TTC549 (cell line): ENCODE results near the gene ZSWIM6.
"Not testable (repeated sequence)": the region's sequence is repeated elsewhere in the genome, so short reads cannot be mapped to it uniquely, and the experiment has no call there.

Experiments
- FAIRE-seq: peaks from 2 replicates; lab custom pipeline; 2012; peaks lifted over from hg19 to GRCh38; lab: Jason Lieb, UNC

The ZSWIM6 gene

DNA sequence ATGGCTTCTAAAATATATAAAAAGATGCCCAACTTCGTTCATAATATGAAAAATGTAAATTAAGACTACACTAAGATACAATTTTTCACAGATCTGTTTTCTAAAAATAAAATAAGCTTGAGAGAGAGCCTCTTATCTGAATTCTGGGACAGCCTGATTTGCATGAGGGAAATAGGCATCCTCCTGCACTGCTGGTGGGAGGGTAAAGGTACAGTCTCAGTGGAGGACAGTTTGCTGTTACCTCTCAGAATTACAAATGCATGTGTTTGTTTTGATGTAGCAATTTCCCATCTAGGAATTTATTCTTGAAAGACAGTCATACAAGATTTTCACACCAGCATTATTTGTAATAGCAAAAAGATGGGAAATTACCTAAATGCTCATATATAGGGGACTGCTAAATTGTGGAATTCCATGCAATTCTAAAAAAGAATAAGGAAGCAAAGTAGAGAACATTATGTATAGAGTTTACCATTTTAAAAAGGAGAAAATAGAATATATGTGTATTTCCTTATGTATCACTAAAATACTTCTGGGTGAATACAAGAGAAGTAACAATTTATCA lies 75.7 kb downstream of the ZSWIM6 start:
- FAIRE-seq, result no peak

DNA sequence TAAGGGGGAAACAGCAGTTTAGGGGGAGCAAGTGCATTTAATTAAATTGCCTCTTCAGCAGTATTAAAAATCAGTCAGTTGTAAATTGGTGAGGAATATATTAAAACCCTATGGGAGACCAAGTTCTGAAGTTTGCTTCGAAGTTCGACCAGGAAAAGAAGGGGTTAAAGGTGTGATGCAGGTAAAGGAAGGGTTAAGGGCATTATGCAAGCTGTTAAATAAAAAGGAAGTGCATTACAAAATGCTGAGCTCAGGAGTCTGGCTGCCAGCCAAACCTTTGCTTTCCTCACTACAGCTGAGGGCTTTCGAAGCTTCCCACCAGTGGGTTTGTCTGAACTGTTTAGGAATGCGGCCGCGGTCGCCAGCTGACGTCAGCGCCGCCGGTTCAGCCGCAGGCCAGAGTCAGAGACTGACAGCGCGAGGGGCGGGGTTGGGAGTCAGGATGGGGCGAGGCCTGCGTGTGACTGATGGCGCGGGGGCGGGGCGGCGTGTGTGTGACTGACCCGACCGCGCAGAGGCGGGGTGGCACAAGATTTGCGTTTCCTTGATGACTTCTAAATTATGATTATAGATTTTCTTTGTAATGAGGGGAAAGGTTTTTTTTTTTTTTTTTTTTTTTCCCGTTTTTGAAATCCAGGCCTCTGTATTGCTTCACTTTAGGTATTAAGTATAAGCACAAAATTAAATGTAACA lies 76.6 kb downstream of the ZSWIM6 start:
- FAIRE-seq, result peak; percentile 80

DNA sequence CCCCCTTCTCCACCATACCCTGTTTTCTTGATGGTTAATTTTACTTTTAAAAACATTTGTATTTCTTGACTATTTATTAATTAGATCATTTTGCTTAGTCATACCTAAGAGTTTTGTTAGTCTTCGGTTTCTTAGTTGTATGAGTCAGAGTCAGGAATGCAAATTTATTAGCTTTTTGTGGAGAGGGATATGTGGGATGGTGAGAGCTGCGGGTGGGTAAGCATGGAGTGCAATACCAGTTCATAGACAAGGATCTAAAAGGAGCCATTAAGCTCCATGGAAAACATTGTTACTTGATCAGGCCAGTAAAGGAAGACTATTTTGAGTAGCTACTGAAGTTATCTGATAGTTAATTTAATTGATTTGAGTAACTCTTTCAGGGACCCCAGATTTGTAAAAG lies 77.5 kb downstream of the ZSWIM6 start:
- FAIRE-seq, result no peak

DNA sequence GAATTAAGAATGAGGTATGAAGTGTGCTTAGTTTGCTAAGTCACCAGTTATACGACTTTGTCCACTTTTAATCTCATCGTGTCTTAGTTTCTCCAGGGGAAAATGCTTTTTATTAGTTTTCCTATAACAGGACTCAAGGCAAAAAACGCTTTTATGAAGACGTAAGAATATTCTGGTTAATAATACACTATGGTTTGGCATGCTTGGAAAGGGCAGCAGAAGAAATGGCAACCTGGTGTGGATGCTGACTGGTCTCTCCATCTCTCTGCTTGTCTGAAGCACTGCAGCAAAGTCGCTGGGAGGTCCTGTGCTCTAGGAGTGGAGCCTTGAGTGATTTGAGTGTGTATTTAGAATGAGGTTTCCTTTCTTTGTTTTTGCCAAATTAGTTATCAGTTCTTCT lies 78.8 kb downstream of the ZSWIM6 start:
- no peak for FAIRE-seq

DNA sequence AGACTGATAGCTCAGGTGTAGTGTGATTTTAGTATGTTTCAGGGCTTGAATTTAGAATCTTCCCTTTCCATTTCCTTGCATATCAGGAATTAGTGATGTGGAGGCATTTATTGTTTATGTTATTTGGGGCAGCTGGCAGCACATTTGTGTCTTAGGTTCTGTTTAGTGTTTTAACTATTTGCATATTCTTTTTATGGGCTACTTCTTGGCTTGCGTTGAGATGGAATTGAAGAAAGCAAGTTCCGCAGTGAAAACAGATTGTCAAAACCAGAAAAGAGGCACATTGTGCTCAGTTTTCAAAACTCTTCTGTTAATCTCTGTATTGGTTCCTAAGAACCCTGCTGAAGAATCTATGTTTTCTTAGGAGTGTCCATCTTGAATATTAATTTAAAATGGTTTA lies 80.3 kb downstream of the ZSWIM6 start:
- no peak for FAIRE-seq

DNA sequence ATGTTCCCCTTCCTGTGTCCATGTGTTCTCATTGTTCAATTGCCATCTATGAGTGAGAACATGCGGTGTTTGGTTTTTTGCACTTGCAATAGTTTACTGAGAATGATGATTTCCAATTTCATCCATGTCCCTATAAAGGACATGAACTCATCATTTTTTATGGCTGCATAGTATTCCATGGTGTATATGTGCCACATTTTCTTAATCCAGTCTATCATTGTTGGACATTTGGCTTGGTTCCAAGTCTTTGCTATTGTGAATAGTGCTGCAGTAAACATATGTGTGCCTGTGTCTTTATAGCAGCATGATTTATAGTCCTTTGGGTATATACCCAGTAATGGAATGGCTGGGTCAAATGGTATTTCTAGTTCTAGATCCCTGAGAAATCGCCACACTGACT lies 81.1 kb downstream of the ZSWIM6 start:
- not testable (repeated sequence) for FAIRE-seq

DNA sequence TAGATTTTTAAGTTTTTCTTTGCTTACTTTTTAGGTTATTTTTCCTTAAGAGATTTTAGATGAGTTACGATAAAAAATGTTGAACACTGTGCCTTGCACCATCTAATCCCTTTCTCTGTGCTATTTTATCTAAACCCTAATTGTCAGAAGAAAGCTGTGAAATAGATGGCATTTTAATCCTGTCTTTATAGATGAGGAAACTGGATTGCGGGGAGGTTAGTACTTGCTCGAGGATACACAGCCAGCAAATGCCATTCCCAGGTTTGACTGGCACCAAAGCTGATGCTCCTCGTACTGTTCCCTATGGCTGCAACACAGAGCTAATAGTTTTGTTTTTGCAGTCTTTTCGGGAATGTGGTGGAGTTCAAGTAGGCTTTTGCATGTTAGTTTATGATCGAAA lies 82.7 kb downstream of the ZSWIM6 start:
- FAIRE-seq, result no peak

DNA sequence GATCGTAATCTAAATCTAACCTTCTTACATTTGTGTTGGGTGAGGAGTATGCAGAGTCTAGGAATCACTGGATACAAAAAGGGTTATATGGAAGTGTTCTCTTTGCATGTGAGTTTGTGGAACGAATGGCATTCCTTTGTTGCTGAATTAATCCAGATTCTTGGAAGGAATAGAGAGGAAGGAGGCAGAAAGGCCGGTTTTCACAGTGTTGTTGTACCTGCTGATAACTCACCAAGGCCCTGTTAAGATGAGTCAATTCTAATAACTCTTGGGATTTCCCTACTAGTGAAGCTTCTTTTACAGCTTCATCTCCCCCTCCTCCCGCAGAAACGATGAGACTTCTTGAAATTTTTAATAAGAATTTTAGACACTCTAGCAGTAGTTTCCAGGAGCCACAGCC lies 84.0 kb downstream of the ZSWIM6 start:
- FAIRE-seq, result no peak

DNA sequence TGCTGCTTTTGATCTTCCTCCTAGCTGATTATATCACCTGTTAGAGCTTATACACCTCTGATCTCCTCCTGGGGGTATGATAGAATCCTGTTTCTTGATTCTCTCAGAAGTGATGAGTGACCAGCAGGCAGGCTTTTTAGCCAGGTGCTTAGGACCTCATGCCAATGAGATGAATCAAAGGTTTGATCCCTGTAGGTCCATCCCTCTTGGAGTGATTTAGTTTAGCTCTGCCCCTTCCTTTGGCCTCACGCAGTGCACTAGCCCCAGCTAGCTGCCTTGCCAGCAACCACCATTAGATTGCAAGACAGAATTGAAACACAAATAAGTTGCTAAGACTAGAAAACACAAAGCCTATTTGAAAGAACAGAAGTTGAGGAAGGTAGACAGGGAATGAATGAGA lies 84.4 kb downstream of the ZSWIM6 start:
- FAIRE-seq, result no peak

DNA sequence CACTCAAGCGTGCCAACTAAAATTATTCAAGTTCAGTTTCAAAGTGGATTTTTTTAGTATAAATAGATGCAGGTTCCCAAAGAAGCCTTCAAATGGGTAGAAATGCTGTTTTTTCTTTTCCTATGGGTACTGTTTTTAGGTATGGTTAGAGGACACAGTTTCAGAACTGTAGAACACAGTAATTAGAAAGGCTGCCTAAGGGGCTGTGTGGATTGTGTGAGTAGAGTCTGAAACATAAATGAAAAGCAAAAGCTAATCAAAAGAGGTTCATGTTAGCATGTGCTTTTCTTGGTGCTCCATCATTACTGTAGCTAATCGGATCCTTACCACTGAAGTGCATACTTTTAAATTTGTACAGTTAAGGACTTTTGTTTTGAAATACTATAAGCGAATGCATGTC lies 85.3 kb downstream of the ZSWIM6 start:
- no peak for FAIRE-seq

DNA sequence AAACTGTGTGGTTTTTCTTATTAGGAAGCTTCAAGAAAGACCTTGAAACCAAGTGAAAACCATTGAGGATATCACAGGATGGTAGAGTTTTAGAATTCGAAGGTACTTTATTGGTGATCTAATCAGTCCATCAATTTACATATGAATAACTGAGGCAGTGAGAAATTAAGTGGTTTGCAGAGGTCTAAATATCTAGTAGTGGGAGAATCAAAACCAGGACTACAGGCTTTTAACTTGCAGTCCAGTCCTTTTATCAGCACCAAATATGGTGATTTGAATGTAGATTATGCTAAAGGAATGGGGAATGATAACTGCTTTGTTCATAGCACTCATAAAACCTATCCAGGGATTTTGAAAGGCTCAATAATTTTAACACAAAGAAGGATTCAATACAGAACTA lies 85.8 kb downstream of the ZSWIM6 start:
- no peak for FAIRE-seq

DNA sequence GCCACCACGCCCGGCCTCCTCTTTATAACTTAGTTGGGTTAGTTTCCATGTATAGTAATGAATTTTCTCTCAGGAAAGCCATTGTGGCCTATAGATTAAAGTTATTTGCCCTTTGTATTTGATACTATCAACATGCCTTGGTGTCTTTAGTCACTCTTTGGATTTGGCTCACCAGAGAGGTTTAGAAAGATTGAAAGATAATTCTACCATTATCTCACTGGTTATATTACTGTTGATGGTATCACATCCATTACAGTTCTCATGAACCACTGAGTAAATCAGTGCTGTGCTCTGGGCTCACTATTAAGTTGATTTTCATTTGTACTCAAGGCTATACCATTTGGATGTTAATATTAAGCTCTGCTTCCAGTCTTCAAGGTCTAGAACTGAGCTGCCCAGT lies 87.0 kb downstream of the ZSWIM6 start:
- no peak for FAIRE-seq

DNA sequence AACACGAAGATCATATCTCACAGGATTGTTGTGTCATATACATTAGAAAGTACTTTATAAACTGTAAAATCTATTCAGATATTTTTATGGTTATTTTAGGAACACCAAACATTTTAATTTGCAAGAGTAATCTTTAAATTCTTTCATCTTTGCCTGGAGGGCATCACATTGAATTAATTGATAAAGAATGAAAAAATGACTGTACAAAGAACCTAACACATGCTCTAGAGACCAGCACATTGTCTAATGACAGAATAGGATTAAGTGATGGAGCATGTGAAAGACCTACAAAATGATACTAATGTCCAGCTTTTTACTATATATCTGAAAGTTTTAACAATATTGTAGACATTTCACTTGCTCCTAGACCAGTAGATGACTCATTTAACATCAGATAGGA lies 88.0 kb downstream of the ZSWIM6 start:
- FAIRE-seq, result no peak

DNA sequence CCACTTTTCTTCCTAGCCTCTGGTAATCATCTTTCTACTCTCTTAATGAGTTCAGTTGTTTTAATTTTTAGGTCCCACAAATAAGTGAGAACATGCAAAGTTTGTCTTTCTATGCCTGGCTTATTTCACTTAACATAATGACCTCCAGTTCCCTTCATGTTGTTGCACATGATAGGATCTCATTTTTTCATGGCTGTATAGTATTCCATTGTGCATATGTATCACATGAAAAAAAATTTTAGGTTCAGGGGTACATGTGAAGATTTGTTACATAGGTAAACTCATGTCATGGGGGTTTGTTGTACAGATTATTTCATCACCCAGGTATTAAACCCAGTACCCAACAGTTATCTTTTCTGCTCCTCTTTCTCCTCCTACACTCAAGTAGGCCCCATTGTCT lies 89.2 kb downstream of the ZSWIM6 start:
- not testable (repeated sequence) for FAIRE-seq

DNA sequence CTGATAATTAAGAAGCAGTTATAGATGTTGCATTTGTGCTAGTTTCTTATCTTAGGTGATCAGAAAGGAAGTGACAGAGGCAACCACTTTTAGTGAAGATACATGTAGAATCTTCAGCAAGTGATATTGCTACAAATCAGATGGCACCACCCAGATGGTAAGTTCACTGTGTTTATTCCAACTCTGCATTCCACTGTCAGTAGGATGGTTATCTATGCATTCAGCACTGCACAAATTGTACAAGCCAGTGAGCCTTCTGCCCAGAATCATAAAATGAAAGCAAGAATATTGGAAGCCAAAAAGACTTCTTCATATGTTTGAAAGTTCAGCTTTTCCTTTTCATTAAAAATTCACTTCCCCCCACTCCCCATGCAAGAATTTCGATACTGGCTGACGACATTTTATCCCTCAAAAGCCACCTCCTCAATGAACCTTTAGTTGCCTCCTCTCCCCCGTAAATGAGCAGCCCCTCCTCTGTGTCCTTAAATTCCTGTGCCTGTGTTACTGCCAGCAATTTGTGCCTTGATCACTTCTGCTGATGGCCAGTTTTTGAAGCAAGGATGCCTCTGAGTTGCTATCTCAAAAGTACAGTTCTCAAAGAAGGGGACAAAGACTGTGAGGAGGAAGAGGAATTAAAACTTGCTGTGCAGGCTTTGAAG lies 91.6 kb downstream of the ZSWIM6 start:
- no peak for FAIRE-seq

DNA sequence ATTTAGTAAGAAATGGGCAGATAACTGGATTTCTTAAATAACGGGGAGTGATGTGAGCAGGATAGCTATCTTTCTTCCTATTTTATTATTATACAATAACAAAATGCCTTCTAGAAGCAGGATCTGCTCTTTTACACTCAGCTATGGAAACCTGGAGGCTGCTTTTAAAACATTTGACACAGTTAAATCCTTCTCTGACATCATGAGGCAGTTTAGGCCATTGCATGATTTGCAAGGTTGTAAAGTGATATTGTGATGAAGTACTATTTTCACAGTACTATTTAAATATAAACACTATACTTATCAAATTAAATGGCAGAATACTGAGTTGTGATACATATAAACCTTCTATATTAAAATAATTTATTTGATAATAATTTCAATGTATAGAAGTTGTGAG lies 93.9 kb downstream of the ZSWIM6 start:
- no peak for FAIRE-seq

DNA sequence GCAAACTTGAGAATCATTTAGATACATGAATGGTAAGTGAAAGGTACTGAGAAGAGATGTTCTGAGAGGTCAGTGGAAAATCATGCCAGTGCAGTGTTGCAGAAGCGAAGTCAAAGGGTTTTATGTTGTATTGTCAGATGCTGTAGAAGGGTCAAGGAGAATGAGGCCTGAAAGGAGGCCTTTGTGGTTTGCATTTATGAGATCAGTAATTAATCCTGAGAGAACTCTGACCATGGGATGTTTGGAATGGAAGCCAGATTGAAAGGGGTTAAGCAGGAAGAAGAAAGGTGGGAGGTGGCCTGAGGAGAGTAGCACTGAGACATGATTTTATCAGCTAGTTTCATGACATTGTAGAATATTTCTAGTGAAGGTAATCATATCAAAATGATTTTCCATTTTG lies 97.8 kb downstream of the ZSWIM6 start:
- no peak for FAIRE-seq

DNA sequence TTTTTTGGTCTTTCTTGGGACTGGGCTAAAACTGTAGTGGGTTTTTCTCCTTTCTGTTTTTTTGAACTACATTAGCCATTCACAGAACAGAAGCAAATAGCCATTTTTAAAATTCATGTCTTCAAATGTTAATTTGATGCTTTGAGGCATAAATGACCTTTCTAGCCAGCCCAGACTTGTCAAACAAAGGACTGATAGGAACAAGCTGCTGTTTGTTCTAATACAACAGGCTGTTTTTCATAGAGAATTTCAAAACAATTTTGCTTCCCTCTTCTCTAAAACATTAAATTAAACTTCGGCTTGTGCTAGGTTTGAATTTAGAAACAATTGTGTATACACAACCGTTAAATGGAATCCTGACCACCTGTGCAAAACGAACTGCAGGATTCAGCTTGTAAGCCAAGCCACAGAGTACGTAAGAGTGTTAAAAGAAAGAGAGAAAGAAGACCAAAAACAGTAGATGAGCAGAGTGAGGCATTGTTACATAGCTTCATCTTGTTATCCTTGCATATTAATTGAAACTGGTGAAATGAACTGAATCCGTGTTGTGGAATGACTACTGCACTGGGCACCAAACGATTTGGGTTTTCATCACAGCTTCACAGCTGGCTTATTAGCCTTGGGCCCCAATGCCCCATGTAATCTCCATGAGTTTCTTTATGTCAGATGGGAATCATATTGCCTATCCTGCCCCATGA lies 100.0 kb downstream of the ZSWIM6 start:
- FAIRE-seq, result no peak

DNA sequence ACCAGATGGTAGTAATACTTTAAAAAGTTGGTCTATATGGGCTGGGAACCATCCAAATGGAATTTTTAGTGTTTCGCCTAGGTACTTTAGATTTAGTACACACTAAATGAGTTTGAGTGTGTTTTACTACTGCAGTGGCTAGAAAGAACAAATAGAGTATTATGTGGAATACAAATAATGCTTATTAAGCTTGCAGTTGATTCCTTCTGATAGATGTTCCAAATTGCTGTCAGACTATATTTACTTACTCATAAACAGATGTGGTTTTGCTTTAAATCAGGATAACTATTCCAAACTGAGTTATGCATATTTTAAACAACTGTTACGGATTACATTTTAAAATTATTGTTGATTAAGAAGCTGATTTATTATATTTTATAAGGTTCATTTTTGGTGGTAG lies 103.3 kb downstream of the ZSWIM6 start:
- FAIRE-seq, result no peak

DNA sequence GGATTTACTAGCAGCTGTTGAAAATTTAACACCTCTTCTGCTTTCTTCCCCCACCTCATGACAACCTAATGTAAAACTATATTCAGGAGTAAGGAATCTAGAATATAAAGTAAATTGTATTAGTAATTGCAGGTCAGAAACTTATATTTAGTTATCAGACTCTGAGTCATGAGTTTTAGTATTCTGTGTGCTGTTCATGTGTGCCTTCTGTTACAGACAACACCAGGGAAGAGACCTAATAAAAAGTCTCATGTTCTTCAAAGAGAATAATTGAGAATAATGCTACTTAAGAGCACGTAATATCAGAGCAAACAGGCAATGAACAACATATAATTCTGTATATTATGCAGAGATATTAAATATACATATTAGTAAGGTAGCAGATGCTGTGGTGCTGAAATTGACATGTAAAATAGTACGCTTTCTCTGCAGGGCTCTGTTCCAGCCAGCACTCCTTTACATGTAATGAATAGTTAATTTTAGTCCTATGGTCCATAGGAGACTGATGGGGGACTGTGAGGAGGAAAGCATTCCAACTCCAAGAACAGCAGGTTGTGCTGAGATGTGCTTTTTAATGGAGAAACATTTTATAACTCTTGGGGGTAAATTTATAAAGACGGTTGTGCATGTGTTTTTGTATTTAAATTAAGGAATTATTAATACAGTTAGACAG lies 106.4 kb downstream of the ZSWIM6 start:
- no peak for FAIRE-seq

DNA sequence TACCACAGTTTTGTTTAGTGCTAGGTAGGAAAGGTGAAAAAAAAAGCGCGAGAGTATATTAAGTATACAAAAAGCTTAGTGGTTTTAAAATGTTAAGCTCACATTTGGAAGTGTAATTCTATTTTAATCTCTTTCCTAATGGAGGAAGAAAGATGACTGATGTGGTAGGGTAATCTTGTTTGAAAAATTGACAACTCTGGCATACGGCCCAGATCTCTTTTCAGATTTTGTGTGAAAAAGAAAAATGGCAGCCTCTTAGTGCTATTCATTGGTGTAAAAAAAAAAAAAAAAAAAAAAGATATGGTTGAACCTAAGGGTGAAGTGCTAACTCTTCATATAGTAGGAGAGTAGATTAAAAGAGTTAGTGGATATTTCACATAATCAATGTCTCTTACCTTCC lies 108.0 kb downstream of the ZSWIM6 start:
- no peak for FAIRE-seq

DNA sequence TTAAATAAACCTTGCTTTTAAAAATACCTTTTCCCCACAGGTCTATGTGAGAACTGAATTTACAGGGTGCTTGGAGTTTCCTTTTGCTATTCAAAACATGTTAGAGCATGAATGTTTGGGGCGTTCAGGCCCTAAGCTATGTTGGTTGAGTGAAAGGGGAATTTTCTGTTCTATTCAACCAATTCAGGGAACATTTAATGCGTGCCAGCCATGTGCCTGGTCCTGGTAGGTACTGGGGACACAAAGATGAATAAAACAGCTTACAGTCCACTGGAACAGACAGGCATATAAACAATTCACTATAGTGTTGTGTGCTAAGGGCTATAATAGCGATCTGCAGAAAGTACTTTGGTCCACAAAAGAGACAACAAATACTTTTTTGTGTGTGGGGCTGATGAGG lies 108.5 kb downstream of the ZSWIM6 start:
- no peak for FAIRE-seq

DNA sequence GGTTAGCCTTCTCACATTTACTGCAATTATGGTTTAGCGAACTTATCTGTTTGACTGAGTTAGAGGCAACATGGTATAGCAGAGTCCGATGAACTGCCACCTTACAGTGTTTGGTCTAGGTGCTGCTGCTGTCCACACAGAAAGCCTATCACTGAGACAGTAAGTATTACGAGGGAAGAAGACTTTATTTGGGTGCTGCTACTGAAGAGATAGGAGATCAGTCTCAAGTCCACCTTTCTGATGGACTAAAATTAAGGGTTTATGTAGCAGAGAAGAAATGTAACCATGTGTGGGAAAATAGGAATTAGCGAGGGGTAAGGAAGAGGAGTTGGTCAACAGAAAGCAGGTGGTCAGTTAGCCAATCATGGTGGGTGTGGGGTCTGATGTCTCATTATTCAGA lies 109.7 kb downstream of the ZSWIM6 start:
- FAIRE-seq, result no peak
